HUDEP-2 (cell line): ENCODE measurements around the gene KRTAP5-2.

ENCODE experiments used
- DNase-seq, 76 experiments: peaks; one replicate each; lab custom pipeline; 2025; ENCODE audit not compliant: unreplicated experiment in 76 of 76; lab: John Stamatoyannopoulos, UW

The KRTAP5-2 gene

GRCh38 chr11:1557904-1558774 is 40.0 kb downstream of the KRTAP5-2 start:
- DNase-seq: no peak

DNA sequence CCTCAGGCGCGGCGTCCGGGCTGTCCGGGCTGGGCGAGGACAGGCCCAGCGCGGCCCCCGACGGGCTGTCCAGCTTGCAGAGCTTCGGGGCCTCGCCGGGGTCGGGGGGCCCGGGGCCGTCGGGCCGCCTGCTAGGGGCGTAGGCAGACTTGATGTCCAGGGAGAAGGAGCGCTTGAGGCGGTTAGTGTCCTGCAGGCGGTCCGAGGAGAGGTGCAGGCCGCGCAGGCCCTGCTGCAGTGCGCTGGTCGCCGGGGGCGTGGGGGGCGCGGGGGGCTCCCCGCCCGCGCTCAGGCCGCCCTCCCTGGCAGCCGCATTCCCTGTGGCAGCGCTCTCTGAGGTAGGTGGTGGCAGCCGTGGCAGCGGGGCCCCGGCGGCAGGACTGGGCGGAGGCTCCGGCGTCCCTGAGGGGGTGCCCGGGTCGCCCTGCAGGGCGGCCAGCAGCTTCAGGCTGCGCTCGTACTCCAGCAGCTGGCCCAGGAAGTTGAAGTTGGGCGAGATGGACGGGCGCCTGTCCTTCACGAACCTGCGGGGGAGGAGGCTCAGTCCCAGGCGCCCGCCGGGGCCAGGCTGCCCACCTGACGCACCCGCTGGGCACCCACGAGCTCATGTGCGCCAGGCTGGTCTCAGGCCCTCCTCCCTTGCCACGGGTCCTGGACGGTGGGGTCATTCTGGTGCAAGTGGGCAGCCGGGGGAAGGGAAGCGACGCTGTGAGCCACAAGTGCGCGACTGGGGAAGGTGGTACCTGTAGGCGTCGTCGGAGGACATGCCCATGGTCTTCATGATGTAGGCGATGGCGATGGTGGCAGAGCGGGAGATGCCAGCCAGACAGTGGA is 40.8 kb downstream of the KRTAP5-2 start:
- DNase-seq: no peak

- no peak for DNase-seq
Observed at GRCh38 chr11:1556278-1556902, 41.7 kb downstream of the KRTAP5-2 start.

DNA sequence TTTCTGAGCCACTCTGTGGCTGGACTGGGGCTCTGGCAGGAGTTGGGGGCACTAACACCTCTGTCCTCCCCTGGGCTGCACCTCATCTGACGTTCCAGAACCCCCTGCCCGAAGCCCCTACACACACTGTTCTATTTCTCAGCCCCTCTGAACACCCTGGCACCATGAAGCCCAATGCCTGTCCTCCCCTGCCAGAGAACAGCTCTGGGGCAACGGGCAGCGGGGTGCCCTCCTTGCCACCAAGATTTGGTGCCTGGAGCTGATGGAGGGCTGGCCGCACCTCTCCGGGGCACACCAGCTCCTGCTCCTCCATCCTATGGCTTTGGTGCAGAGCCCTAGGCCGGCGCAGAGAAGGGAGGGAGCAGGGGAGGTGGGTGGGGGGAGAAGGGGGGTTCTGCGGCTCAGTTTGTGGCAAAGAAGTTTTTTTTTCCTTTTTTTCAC is 42.4 kb downstream of the KRTAP5-2 start:
- DNase-seq: no peak

DNA sequence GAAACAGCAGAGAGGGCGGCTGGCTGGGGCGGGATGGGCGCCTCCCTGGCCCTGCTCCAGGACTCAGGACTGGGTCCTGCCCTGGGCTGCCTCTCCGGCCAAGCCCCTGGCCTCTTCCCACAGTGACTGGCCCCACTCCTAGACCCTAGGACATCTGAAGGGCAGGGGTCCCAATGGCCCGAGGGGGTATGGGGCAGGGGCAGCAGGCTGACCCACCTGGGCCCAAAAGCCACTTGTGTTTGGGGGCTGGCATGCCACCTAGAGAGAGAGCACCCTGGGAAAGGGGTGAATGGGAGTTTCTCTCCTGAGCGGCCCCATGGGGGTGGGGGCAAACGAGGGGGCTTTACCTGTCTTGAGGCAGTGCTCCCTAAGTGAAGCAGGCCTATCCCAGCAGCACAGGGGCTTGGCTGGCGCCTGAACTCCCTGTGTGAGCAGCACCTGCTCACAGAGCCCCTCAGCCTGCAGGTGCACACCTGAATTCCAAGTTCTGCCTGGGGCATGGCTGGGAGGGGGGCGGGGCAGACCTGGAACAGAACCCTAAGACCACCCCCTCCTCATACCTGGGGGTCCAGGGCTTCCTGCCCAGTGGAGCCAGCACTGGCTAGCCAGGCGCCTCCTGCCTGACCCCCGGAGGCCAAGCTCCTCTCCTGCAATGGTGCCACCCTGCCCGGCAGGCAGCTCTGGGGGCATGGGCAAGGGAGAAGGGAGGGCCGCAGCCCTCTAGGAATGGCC is 42.9 kb downstream of the KRTAP5-2 start:
- no peak for DNase-seq

DNA sequence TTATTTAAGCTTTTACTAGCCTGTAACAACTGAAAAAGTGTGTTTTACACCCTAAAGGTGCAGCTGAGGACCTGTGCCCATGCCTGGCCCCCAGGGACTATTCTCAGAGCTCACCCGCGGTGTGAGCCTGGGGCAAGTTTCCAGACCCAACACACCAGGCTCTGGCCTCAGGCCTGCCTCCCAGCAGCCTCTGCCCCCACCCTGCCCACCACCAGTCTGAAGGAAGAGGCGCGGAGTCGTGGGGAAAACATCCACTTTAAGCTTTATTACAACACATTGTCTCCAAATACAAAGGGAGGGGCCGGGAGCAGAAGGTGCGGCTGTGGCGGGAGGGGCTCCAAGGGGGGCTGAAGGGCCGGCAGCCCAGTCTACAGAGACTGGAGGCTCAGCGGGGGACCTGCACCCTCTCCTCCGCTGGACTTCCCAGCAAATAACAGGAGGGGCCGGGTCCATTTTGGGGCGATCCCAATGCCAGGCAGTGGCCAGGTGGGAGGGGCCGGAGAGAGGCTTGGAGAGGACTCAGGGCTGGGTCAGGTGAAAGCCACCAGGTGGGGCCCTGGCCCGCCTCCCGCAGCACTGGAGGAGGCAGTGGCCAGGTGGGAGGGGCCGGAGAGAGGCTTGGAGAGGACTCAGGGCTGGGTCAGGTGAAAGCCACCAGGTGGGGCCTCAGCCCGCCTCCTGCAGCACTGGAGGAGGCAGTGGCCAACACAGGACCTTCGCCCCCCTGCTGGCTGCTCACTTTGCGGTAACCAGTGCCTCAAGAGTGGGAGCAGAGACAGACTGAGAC is 44.1 kb downstream of the KRTAP5-2 start:
- no peak for DNase-seq

DNA sequence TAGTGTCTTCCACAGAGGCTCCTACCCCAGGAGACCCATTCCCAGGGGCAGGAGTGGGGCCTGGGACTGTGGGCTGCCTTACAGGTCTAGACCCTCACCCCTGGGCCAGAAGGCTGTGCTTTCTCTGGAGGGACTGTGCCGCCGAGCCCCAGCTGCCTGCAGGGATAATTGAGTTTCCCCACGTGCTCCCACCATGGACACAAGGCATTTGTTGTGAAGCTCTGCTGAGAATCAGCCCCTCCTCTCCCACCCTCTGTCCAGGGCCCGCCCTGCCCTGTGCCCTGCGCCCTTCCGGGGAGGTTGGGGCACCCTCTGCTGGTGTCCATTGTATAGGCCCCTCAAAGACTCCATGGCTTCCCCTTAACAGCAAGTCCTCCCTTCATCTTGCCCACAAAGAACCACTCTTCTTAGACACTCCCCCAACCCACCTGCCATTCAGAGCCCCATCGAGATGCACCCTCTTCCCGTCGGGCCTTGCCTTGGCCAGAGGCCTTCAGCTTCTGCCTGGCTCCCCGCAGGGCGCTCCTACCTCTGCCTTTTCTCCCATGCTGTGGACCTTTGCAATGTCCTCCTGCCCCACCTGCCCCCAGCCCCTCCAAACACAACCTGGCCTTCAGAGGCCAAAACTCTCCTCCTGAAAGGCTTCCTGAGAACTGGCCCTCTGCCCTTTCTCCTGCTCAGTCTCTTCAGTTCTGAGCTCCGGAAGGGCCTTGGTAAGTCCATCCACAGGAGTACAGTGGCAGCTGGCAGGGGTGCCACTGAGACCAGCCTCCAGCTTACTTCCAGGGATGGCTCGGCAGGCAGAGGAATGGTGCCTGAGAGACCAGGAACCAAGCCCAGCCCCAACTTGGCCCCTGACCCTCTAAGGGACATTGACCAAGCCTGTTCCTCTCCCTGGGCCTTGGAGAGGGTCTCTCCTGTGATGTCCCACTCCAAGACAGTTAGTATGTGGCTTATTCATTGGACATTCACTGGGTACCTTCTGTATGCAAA is 48.5 kb downstream of the KRTAP5-2 start:
- peak in 1 of 76 experiments; percentile 17 for DNase-seq

DNA sequence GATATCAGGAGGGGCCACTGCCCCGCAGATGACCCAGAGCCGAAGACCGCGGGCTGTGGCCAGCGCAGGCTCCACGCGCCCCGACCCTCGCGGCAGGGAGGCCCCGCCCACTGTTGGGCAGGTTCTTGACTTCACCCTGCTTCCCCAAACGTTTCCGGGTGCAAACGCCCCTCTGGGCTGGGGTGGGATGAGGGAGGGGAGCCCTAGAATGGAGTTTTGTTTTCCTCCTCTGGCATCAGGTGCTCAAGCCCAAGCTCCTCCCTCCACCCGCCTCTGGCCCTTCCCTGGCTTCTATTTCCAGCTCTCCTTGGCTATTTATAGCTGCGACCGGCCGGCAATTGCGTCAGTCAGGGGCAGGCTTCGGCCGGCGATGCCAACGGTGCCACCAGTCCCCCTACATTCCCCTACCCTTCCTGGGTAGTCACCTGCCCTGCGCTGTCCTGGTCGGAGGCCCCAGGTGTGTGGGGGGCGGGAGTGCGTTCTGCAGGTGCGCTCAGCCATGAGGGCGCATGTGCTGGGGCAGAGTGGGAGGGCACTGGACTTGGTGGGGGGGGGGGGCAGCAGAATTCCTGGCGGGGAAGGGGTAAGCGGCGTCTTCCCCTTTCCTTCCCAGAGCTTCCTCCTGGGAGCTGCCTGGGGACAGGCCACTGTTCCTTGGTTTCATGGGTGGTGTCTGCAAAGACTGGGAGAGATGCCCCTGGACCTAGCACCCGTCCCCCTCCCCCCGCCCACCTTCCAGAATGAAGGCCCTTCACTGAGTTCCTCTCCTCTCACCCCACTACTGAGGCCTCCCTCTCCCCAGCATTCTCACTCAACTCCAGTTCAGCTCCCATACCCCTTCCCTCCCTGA is 49.6 kb downstream of the KRTAP5-2 start:
- no peak for DNase-seq

DNA sequence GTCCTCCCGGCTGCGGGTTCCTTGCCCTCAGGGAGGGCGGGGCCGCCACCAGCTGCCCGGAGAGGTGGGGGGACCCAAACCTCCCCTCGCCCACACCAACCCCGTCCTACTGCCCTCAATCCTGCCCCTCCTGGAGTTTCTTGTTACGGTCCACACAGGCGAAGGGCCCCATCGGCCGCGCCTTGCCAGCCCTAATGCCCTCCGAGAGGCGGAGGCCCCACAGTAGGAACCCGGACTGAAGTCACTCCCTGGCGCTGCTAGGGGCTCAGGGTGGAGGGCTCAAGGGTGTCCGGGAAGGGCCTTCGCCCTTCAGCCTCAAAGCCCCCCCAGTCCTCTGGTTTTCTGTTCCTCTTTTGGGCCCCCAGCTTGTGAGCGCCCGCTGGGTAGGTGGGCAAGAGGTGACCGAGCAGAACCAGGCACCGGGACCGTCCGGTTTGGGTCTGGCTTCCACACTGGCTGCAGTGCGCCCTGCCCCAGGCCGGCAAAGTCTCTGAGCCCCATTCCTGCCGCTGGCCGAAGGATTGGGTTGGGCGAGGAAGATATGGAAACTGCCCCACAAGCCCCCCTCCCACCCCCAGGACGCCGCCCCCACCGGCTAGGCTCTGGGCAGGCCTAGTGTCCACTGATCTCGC is 50.5 kb downstream of the KRTAP5-2 start:
- DNase-seq: no peak
